Right renal pelvis (tissue), 4 donors: ENCODE data around the gene FOCAD. TPM values are rescaled to one million over a fixed set of nuclear protein-coding genes. Genes with fewer than 3 reads are reported as not detected.
"Not testable (repeated sequence)": the region's sequence is repeated elsewhere in the genome, so short reads cannot be mapped to it uniquely, and the experiment has no call there.

Experiments used
- DNase-seq, 4 donors: peaks; one replicate each; pipeline ENCODE4 v3.0.0-alpha.2; 2013; ENCODE audit warnings: low read depth in 4 of 4, low spot score in 3 of 4, missing footprints in 1 of 4
- polyA plus RNA-seq, 4 donors: library from polyadenylated mRNA; unstranded; fragments of 120-200 nt; gene quantifications; one replicate each; pipeline ENCODE4 v1.2.1, GENCODE V29; 2013; ENCODE audit not compliant: insufficient read length in 4 of 4

Gene FOCAD, protein sequence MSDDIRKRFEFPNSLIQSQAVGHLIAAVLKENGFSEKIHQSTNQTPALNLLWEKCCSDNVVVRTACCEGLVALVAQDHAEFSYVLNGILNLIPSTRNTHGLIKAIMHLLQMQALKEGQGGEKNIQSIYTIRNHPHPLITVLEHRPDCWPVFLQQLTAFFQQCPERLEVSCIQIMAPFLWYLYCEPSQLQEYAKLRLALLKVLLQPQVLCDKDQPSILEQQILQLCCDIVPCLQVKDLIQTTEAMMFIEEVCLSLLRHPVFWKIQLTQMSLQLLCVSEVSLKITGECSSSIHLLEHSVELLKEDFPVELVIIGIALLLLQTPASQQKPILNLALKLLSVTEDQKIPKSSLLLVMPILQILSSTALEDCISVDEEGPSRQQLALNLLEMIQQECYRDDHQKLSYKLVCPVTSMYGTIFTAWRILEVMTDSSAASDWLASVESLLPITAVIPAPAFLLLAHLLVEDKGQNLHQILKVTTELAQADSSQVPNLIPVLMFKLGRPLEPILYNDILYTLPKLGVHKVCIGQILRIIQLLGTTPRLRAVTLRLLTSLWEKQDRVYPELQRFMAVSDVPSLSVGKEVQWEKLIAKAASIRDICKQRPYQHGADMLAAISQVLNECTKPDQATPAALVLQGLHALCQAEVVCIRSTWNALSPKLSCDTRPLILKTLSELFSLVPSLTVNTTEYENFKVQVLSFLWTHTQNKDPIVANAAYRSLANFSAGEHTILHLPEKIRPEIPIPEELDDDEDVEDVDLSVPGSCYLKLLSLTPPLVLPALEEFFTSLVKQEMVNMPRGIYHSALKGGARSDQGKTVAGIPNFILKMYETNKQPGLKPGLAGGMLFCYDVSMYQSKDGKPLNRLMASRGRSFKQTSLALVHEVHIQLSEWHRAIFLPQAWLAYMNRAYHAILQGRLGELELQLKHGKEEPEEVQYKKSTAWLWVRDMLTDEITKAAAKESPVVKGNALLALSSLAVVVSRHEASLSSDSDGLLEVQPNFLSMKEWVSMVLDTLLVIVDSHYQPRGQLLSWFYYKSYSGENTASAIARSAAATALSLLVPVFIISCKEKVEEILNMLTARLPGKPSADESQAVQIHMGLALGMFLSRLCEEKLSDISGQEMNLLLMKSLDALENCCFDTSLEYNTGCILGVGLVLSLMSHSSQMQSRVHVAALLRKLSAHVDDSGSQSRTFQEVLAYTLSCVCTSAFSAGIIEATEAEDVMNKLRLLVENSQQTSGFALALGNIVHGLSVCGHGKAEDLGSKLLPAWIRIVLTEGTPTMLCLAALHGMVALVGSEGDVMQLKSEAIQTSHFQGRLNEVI (N-terminal part only)
- polyA plus RNA-seq, result 10 to 100 TPM; 23.8 to 38.4 (median 32.2) TPM

DNA sequence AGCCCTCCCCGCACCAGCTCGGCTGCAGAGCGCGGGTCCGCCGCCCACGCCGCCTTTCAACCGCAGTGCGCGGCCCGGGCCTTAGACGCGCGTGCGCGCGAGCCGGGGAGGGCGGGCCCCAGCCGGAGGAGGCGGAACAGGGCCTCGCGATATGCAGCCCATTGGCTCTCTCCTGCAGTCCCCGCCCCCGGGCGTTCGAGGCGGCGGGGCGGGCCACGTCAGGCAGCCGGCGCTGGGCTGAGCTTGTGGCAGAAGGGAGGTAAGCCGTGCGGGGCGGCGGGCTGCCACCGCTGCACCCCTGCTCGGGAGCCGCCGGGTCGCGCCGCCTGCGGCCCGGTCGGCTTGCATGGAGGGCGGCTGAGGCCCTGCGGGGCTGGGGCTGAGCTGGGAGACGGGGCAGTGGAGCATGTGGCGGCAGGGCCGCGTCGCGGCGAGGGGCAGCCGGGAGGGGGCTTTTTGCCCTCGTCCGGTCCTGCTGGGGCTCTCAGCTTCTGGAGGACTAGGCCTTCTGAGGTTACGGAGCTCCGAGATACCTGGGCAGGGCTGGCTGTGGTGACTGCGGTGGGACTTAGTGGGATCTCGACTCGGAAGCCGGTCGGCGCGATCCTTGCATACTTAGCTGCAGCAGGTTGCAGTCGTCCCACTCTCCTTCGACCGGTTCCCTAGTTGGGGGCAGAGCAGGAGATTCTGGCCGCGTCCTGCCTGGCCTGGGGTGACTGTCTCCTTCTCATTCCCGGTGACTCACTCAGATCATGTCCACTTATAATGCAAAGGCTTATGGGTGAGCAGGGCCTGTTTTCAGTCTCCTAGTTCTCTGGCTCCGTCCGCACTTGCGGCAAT, at the start of gene FOCAD:
Gene FOCAD, plus strand, starts transcription at position 225 of the 840 bp plus-strand sequence. CDS start 31,095 bp downstream, outside the sequence.
- peak; percentile 82 to 89 (median 87) for DNase-seq

DNA sequence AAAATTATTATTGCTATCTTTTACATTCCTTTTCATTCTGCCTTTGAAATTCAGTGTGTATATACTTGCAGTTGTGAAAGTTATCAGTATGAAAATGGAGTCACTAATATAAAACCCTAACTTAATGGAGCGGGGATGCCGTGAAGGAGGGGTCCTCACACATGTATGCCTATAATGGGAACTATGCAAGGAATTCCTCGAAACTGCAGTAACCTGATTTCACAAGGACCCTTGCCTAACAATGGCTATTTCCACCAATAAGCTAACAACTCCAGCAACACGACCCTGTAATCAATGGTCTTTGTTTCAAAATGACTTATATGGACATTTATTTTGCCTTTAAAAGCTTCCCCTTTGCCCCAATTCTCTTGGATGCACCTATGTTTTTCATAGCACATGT, 49.2 kb upstream of the FOCAD start:
- no peak for DNase-seq

DNA sequence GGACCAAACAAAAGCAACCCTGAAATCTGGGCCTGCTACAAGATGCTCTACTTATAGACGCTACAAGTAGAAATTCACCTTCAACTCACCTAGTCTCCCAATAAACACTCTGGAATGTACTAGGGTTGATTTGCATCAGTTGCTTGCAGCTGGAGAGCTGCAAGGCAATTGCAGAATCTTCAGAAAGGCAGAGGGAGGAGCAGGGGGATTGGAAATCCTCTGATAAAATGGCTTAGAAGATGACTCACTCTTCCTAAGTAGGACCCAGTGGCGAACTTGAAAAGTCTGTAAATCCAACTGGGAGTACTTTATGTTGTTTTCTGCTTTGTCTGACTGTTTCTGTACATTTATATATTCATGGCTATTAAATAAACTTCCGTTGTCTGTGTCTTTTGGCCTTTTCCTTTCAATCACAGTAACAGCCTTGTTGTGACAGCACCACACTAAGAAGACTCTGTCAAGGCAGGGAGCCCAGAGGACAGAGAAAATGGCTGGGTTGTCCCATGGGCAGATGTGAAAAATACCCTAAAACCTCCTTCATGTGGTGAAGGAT, 47.1 kb upstream of the FOCAD start:
- no peak for DNase-seq

DNA sequence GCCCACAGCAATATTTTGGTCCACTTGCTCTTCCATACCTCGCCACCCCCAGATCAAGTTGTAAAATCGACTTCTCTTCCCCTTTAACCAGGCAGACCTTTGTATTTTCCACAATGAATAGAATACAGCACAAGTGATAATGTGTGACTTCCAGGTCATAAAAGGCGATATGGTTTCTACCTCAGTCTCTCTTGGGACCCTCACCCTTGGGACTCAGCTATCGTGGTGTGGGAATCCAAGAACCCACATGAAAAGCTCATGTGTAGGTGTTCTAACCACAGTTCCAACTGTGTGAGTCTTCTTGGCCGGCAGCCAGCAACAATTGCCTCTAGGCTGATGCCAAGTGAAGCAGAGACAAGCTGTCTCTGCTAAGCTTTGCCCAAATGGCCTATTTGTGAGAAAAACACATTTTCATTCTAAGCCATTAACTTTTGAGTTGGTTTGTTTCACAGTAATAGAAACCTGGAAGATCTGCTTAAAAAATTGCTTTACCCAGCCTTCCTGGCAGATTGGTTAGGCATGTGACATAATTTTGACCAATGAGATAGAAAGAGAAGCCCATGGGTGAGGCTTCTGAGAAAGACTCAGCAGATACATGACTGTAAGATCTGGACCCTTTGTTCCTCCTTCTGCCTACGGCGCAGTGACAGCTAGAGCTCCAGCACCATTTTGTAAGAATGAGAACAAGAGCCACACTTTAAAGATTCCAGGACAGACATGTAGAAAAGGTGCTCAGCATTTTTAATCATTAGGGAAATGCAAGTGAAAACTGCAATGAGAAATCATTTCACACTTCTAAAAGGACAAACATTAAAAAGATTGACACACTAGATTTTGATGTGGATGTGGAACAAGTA, 43.5 kb upstream of the FOCAD start:
- DNase-seq, result no peak

DNA sequence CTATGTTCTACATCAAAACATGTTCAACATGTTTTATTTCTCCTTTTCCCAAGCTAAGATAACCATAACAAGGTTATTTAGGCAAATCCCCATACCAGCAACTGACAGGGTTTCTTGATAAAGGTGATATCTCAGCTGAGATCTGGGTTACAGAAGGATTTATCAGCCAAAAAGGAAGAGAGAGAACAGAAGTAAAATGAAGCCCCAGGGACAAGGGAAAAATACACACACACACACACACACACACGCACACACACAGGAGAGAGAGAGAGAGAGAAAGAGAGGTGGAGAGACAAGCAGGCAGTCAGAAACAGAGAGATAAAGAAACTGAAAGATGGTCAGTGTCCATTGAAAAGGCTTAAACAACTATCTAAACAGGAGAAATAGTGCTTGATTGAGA, 42.0 kb upstream of the FOCAD start:
- no peak for DNase-seq

DNA sequence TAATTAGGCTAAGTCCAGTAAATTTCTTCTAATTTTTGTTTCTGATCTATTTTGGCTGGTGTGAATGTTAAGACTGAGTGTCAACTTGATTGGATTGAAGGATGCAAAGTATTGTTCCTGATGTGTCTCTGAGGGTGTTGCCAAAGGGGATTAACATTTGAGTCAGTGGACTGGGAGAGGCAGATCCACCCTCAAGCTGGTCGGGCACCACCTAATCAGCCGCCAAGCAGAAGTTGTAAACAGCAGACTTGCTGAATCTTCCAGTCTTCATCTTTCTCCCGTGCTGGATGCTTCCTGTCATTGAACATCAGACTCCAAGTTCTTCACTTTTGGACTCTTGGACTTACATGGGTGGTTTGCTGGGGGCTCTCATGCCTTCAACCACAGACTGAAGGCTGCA, 40.4 kb upstream of the FOCAD start:
- no peak for DNase-seq

DNA sequence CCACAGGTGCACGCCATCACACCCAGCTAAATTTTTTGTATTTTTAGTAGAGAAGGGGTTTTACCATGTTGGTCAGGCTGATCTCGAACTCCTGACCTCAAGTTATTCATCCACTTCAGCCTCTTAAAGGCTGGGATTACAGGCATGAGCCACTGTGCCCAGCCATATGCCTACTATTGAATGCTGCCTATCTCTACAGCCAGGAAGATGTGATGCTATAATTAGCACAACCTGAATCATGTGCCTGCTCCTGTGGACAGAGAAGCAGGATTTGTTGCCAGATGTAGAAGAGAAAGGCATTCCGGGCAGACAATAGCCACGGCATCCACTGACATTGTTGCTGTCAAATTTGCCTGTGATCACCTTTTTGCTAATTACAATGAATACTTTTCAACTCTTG, 37.4 kb upstream of the FOCAD start:
- DNase-seq, result no peak

DNA sequence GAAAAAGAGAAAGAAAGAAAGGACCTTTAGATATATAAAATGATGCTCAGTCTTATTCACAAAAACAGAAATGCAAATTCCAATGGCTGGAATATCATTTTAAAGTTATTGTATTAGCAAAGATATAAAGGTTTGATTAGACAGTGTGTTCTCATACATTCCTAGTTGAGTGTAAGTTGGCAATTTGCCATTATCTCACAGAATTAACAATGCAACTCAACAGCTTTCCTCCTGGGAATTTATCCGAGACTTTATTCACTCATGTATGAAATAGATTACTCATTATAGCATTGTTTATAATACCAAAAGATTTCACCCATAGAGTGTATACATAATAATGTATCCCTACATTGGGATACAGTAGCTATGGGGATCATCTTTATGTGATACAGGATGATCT, 34.7 kb upstream of the FOCAD start:
- no peak for DNase-seq

DNA sequence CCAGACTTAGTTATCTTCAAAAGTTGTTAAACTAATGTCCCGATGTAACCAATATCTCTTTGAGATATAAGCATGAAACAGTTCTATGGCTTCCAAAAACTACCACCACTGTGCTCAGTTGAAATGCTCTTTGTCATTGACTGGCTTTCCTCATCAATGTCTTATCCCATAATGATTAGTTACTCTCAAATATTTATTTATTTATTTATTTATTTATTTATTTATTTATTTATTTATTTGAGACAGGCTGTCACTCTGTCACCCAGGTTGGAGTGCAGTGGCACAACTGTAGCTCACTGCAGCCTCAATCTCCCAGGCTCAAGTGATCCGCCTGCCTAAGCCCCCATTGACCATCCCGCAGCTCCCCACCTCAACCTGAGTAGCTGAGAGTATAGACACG, 33.7 kb upstream of the FOCAD start:
- no peak for DNase-seq

DNA sequence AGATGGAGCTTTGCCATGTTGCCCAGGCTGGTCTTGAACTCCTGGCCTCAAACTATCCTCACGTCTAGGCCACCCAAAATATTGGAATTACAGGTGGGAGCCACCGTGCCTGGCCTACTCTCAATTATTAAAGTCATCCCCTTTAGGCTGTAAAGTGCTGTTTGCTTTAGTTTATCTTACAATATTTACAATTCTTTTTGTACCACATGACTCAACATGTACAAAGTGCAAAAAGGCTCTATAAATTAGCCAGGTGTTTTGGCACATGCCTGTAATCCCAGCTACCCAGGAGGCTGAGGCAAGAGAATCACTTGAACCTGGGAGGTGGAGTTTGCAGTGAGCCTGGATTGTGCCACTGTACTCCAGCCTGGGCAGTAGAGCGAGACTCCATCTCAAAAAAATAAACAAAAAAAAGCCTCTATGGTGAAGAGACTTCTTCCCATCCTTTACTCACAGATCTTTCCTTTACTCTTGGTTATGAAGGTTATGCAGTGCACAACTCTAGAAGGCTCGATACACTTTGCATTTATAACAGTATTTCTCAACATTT, 33.2 kb upstream of the FOCAD start:
- no peak for DNase-seq

DNA sequence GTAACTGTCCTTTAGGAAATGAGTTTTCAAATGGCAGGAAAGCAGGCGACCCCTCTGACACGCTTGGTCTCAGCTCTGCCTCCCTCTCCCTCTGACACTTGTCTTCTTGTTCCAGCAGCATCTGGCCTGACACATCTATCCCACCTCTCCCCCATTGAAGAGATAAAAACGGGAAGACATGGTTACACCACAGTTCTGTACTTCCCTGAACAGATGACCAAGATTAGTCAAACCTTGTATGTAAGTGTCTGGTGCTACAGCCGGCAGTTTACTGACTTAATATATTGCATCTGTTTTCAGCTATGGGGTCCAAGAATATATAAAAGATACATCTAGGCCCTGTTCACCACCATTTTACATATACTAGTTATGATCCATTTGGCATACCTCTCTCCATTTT, 32.1 kb upstream of the FOCAD start:
- no peak for DNase-seq

DNA sequence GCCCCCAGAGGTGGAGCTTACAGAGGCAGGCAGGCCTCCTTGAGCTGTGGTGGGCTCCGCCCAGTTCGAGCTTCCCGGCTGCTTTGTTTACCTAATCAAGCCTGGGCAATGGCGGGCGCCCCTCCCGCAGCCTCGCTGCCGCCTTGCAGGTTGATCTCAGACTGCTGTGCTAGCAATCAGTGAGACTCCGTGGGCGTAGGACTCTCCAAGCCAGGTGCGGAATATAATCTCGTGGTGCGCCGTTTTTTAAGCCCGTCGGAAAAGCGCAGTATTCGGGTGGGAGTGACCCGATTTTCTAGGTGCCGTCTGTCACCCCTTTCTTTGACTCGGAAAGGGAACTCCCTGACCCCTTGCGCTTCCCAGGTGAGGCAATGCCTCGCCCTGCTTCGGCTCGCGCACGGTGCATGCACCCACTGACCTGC, 25.8 kb upstream of the FOCAD start:
- not testable (repeated sequence) for DNase-seq

DNA sequence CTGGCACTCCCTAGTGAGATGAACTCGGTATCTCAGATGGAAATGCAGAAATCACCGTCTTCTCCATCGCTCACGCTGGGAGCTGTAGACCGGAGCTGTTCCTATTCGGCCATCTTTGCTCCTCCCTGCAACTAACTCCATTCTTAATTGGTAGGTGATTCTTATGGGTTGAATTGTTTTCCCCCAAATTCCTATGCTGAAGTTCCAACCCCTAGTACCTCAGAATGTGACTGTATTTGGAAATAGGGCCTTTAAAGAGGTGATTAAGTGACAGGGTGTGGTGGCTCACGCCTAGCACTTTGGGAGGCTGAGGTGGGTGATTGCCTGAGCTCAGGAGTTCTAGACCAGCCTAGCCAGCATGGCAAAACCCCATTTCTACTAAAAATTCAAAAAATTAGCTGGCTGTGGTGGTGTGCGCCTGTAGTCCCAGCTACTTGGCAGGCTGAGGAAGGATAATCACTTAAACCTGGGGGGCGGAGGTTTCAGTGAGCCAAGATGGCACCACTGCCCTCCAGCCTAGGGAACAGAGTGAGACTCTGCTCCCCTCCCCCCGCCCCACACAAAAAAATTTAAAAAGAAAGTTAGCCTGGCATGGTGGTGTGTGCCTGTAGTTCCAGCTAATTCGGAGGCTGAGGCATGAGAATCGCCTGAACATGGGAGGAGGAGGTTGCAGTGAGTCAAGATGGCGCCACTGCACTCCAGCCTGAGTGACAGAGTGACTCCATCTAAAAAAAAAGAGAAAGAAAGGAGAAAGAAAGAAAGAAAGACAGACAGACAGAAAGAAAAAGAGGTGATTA, 25.2 kb upstream of the FOCAD start:
- DNase-seq, result no peak

DNA sequence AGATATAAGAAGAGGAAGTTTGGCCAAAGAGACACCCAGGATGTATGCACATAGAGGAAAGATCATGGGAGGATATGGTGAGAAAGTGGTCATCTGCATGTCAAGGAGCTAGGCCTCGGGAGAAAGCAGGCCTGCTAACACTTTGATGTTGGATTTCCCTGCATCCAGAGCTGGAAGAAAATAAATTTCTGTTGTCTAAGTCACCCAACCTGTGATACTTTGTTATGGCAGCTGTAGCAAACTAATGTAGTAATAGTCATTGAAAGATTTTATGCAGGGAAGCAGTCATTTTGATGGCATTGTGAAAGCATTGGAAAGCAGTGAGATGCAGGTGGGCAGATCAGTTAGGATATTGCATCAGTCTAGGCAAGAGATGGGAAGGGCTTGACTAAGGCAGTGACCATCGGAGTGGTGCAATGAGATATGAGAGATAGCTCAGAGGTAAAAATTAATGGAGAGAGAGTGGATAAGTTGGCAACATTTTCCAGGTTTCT, 24.5 kb upstream of the FOCAD start:
- no peak for DNase-seq

DNA sequence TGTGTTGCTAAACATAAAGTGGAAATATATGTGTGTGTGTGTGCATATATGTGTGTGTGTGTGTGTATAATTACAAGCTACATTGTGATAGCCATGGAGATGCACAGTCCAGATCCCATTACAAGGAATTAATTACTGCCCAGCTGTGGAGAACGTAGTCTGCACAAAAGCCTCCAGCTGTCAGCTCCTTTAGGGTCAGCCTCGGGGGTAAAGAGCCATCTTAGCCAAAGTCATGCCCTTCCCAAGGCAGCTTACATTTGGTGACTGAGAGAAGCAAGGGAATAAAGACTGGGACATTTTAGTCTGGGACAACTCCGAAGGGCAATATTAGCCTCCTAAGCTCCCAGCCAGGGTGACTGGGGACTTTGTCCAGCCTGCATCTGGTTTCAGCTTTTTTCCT, 21.9 kb upstream of the FOCAD start:
- no peak for DNase-seq

DNA sequence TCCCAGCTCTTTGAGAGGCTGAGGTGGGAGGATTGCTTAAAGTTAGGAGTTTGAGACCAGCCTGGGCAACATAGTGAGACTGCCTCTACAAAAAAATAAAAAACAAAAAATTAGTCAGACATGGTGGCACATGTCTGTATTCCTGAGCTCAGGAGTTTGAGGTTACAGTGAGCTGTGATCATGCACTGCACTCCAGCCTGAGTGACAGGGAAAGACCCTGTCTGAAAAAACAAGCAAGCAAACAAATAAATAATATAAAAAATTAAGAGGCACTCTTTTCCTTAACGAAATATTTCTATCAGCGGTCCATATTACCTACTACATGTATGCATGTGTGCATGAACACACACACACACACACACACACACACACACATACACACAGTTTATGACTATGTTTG, 20.9 kb upstream of the FOCAD start:
- DNase-seq, result no peak

DNA sequence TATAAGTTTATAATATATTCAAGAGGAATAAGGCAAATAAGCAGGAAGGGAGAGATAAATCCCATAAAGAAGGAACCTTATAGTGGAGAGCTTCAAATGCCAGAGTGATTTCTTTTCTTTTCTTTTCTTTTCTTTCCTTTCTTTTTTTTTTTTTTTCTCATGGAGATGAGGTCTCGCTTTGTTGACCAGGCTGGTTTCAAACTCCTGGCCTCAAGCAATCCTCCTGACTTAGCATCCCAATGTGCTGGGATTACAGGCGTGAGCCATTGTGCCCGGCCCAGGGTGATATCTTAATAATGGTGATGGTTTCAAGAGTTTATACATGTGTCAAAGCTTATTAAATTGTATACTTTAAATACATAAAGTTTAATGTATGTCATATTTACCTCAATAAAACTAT, 19.6 kb upstream of the FOCAD start:
- DNase-seq, result no peak
